HG03064 (cell line): Measurements from ENCODE around the gene LIMCH1.
"Not testable (repeated sequence)": the region's sequence is repeated elsewhere in the genome, so short reads cannot be mapped to it uniquely, and the experiment has no call there.

ENCODE experiments used
- ATAC-seq: cut with Tn5 transposase; IDR thresholded peaks from one replicate; pipeline ENCODE4 v1.9.1; 2021; ENCODE audit warnings: low read depth; ENCODE audit not compliant: unreplicated experiment

Gene LIMCH1

GRCh38 chr4:41668024-41668423, 130.1 kb downstream of the LIMCH1 start:
- no peak for ATAC-seq

GRCh38 chr4:41670530-41670929, 132.6 kb downstream of the LIMCH1 start:
- ATAC-seq, result no peak

- no peak for ATAC-seq
These were observed 133.0 kb downstream of the LIMCH1 start for GRCh38 chr4:41670982-41671381.

- no peak for ATAC-seq
These were observed 140.3 kb downstream of the LIMCH1 start for GRCh38 chr4:41678086-41678816.

GRCh38 chr4:41678951-41679350, 141.0 kb downstream of the LIMCH1 start:
- no peak for ATAC-seq

GRCh38 chr4:41679991-41680390, 142.0 kb downstream of the LIMCH1 start:
- ATAC-seq, result no peak

GRCh38 chr4:41681054-41681453, 143.1 kb downstream of the LIMCH1 start:
- no peak for ATAC-seq

GRCh38 chr4:41683326-41683725, 145.4 kb downstream of the LIMCH1 start:
- ATAC-seq, result no peak

- no peak for ATAC-seq
These were observed 148.9 kb downstream of the LIMCH1 start for GRCh38 chr4:41686893-41687292.

GRCh38 chr4:41687971-41688370, 150.0 kb downstream of the LIMCH1 start:
- no peak for ATAC-seq

GRCh38 chr4:41692717-41693345, 154.9 kb downstream of the LIMCH1 start:
- ATAC-seq, result no peak

GRCh38 chr4:41693629-41694028, 155.7 kb downstream of the LIMCH1 start:
- ATAC-seq, result no peak

- no peak for ATAC-seq
These were observed 158.2 kb downstream of the LIMCH1 start for GRCh38 chr4:41696131-41696530.

GRCh38 chr4:41696763-41697162, 158.8 kb downstream of the LIMCH1 start:
- no peak for ATAC-seq

- ATAC-seq, result no peak
These were observed 164.0 kb downstream of the LIMCH1 start for GRCh38 chr4:41701983-41702382.

- ATAC-seq, result no peak
These were observed 164.8 kb downstream of the LIMCH1 start for GRCh38 chr4:41702770-41703169.

- ATAC-seq, result no peak
These were observed 165.8 kb downstream of the LIMCH1 start for GRCh38 chr4:41703785-41704184.

- no peak for ATAC-seq
These were observed 172.0 kb downstream of the LIMCH1 start for GRCh38 chr4:41709844-41710481.

- not testable (repeated sequence) for ATAC-seq
These were observed 173.7 kb downstream of the LIMCH1 start for GRCh38 chr4:41711654-41712053.

GRCh38 chr4:41712425-41712824, 174.5 kb downstream of the LIMCH1 start:
- no peak for ATAC-seq

- no peak for ATAC-seq
These were observed 175.8 kb downstream of the LIMCH1 start for GRCh38 chr4:41713768-41714167.
